ENCODE results near the gene ZDHHC16.
"Not testable (repeated sequence)": the region's sequence is repeated elsewhere in the genome, so short reads cannot be mapped to it uniquely, and the experiment has no call there.

ZDHHC16 gene

DNA sequence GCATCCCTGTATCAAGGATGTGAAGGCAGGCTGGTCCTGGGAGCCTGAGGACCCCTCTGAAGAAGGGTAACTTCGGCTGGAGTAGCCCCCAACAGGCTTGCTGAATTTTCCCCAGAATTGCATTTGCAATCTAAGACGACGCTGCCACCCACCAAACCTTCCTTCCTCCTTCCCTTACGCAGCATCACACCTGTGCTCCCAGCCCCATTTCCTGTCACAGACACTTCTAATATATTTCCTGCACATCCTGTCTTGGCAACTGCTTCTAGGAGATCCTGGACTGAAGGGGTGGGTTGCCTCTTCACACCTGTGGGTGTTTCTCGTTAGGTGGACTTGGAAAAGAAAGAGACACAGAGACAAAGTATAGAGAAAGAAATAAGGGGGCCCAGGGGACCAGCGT, 29.4 kb upstream of the ZDHHC16 start:
- H3K4me3 ChIP-seq (ENCODE audit: low read depth, low read length): no peak overlapping the region
- no peaks in the 10 kb centered on the region; a peak in 1 of 3 replicates for H3K36me3 ChIP-seq (ENCODE audit: control insufficient read depth in 2 of 2, insufficient read depth in 1 of 2, low read length in 2 of 2)
- H3K4me1 ChIP-seq (ENCODE audit: control insufficient read depth, insufficient read depth, low read length): no peaks in the 10 kb centered on the region
- CTCF ChIA-PET: no interaction called here
- TF ChIP-seq ZNF837 (tag by site-specific recombination; IDR thresholded peaks at IDR 0.05) (no peak), ZNF768 (tag by site-specific recombination; IDR thresholded peaks at IDR 0.05) (no peak), ZNF2 (tag by site-specific recombination; IDR thresholded peaks at IDR 0.05) (no peak), ZNF10 (tag by site-specific recombination; IDR thresholded peaks at IDR 0.05) (no peak), SETDB1 (IDR thresholded peaks at IDR 0.05; ENCODE audit: insufficient read length, low read length) (no peak), ZNF544 (tag by site-specific recombination; IDR thresholded peaks at IDR 0.05) (no peak), ZNF501 (tag by site-specific recombination; IDR thresholded peaks at IDR 0.05) (no peak), BCL11A (tag by site-specific recombination; IDR thresholded peaks at IDR 0.05; ENCODE audit: low read depth) (no peak), ZNF366 (tag by site-specific recombination; conservative IDR thresholded peaks at IDR 0.05) (no peak), ZNF416 (tag by site-specific recombination; IDR thresholded peaks at IDR 0.05) (no peak), ZNF335 (tag by site-specific recombination; conservative IDR thresholded peaks at IDR 0.05) (no peak), MZF1 (tag by site-specific recombination; IDR thresholded peaks at IDR 0.05; ENCODE audit: borderline replicate concordance) (no peak)
- TF ChIP-seq, protein P1, sequence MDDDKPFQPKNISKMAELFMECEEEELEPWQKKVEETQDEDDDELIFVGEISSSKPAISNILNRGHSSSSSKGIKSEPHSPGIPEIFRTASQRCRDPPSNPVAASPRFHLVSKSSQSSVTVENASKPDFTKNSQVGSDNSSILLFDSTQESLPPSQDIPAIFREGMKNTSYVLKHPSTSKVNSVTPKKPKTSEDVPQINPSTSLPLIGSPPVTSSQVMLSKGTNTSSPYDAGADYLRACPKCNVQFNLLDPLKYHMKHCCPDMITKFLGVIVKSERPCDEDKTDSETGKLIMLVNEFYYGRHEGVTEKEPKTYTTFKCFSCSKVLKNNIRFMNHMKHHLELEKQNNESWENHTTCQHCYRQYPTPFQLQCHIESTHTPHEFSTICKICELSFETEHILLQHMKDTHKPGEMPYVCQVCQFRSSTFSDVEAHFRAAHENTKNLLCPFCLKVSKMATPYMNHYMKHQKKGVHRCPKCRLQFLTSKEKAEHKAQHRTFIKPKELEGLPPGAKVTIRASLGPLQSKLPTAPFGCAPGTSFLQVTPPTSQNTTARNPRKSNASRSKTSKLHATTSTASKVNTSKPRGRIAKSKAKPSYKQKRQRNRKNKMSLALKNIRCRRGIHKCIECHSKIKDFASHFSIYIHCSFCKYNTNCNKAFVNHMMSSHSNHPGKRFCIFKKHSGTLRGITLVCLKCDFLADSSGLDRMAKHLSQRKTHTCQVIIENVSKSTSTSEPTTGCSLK (tag by site-specific recombination; IDR thresholded peaks at IDR 0.05): no peak
- H3K27ac ChIP-seq (ENCODE audit: extremely low read depth, low read depth, low read length): no peak overlapping the region
- POLR2A ChIA-PET: no interaction called here
- H3K9me3 ChIP-seq (ENCODE audit: control insufficient read depth, insufficient read depth, low read depth, low read length): no peaks in the 10 kb centered on the region

- H3K36me3 ChIP-seq (ENCODE audit: control insufficient read depth in 2 of 2, insufficient read depth in 1 of 2, low read length in 2 of 2): peaks cover 9 to 22% of the 10 kb centered on the region in 2 experiments
- H3K27ac ChIP-seq (ENCODE audit: extremely low read depth, low read depth, low read length); H3K4me3 ChIP-seq (ENCODE audit: low read depth, low read length); H3K9me3 ChIP-seq (ENCODE audit: control insufficient read depth, insufficient read depth, low read depth, low read length); H3K4me1 ChIP-seq (ENCODE audit: control insufficient read depth, insufficient read depth, low read length): not testable (repeated sequence)
- POLR2A ChIA-PET: interaction anchor here (0.7 kb wide), 1 partner anchor 10 kb away, joined by 4 read pairs; no protein-coding TSS in a partner anchor
- CTCF ChIA-PET: interaction anchor here (0.6 to 1.9 kb wide), 5 partner anchors 10 to 399 kb away, joined by 3 to 7 read pairs (median 5); no protein-coding TSS in a partner anchor
Observed at GRCh38 chr10:97423757-97424098, 22.2 kb upstream of the ZDHHC16 start.

GRCh38 chr10:97425964-97426775, 19.8 kb upstream of the ZDHHC16 start, which contains the start of gene PGAM1:
PGAM1 (plus strand) TSS chr10:97426191; CDS start chr10:97426308, 117 bp downstream.
- Histone ChIP-seq H3K4me3 (ENCODE audit: low read depth, low read length) (peak within 1 kb of the TSS; percentile 87), H3K4me1 (ENCODE audit: control insufficient read depth, insufficient read depth, low read length) (no peaks in the 10 kb centered on the region; the same call in 1 of the 2 replicates), H3K9me3 (ENCODE audit: control insufficient read depth, insufficient read depth, low read depth, low read length) (no peaks in the 10 kb centered on the region), H3K36me3 (ENCODE audit: control insufficient read depth in 2 of 2, insufficient read depth in 1 of 2, low read length in 2 of 2) (peaks cover 30 to 47% of the 10 kb centered on the region in 2 experiments), H3K27ac (ENCODE audit: extremely low read depth, low read depth, low read length) (peak within 1 kb of the TSS; percentile 96)
- CTCF ChIA-PET: interaction anchor here (0.7 kb wide), 1 partner anchor 15 kb away, joined by 3 read pairs; no protein-coding TSS in a partner anchor
- POLR2A ChIA-PET: interaction anchor here (0.8 kb wide), 1 partner anchor 260 kb away, joined by 3 read pairs; the partner anchor contains the start of gene AVPI1
- TF ChIP-seq YY1 (tag by site-specific recombination; IDR thresholded peaks at IDR 0.05) (peak; percentile 84), ZNF175 (tag by site-specific recombination; IDR thresholded peaks at IDR 0.05) (no peak), ZNF610 (tag by site-specific recombination; IDR thresholded peaks at IDR 0.05; ENCODE audit: borderline replicate concordance) (peak; percentile 36; the same call in 1 of the 2 replicates), ZNF561 (tag by site-specific recombination; IDR thresholded peaks at IDR 0.05; ENCODE audit: borderline replicate concordance) (peak; percentile 83; the same call in 1 of the 2 replicates), ZBTB17 (tag by site-specific recombination; IDR thresholded peaks at IDR 0.05) (peak; percentile 60), REPIN1 (tag by site-specific recombination; IDR thresholded peaks at IDR 0.05; ENCODE audit: low read depth) (peak; percentile 59; the same call in 1 of the 2 replicates), ZNF311 (tag by site-specific recombination; IDR thresholded peaks at IDR 0.05; ENCODE audit: borderline replicate concordance) (no peak), ZNF2 (tag by site-specific recombination; IDR thresholded peaks at IDR 0.05) (peak; percentile 43; the same call in 1 of the 2 replicates)
- TF ChIP-seq, protein P2, sequence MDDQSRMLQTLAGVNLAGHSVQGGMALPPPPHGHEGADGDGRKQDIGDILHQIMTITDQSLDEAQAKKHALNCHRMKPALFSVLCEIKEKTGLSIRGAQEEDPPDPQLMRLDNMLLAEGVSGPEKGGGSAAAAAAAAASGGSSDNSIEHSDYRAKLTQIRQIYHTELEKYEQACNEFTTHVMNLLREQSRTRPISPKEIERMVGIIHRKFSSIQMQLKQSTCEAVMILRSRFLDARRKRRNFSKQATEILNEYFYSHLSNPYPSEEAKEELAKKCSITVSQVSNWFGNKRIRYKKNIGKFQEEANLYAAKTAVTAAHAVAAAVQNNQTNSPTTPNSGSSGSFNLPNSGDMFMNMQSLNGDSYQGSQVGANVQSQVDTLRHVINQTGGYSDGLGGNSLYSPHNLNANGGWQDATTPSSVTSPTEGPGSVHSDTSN (CRISPR knock-in tag; IDR thresholded peaks at IDR 0.05): peak; percentile 36; the same call in 1 of the 2 replicates
- TF ChIP-seq, protein P3, sequence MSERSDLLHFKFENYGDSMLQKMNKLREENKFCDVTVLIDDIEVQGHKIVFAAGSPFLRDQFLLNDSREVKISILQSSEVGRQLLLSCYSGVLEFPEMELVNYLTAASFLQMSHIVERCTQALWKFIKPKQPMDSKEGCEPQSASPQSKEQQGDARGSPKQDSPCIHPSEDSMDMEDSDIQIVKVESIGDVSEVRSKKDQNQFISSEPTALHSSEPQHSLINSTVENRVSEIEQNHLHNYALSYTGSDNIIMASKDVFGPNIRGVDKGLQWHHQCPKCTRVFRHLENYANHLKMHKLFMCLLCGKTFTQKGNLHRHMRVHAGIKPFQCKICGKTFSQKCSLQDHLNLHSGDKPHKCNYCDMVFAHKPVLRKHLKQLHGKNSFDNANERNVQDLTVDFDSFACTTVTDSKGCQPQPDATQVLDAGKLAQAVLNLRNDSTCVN (tag by site-specific recombination; optimal IDR thresholded peaks at IDR 0.05): peak; percentile 94
- TF ChIP-seq, protein P4, sequence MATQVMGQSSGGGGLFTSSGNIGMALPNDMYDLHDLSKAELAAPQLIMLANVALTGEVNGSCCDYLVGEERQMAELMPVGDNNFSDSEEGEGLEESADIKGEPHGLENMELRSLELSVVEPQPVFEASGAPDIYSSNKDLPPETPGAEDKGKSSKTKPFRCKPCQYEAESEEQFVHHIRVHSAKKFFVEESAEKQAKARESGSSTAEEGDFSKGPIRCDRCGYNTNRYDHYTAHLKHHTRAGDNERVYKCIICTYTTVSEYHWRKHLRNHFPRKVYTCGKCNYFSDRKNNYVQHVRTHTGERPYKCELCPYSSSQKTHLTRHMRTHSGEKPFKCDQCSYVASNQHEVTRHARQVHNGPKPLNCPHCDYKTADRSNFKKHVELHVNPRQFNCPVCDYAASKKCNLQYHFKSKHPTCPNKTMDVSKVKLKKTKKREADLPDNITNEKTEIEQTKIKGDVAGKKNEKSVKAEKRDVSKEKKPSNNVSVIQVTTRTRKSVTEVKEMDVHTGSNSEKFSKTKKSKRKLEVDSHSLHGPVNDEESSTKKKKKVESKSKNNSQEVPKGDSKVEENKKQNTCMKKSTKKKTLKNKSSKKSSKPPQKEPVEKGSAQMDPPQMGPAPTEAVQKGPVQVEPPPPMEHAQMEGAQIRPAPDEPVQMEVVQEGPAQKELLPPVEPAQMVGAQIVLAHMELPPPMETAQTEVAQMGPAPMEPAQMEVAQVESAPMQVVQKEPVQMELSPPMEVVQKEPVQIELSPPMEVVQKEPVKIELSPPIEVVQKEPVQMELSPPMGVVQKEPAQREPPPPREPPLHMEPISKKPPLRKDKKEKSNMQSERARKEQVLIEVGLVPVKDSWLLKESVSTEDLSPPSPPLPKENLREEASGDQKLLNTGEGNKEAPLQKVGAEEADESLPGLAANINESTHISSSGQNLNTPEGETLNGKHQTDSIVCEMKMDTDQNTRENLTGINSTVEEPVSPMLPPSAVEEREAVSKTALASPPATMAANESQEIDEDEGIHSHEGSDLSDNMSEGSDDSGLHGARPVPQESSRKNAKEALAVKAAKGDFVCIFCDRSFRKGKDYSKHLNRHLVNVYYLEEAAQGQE (tag by site-specific recombination; IDR thresholded peaks at IDR 0.05): peak; percentile 61; the same call in 1 of the 2 replicates
